Panc1 (cell line): Measurements from ENCODE around the gene ATOSB.

ENCODE experiments used
- POLR2AphosphoS5 ChIP-seq: IDR thresholded peaks from 2 replicates; pipeline ENCODE4 v1.6.1; 2012; ENCODE audit warnings: mild to moderate bottlenecking, low read depth, low read length, moderate library complexity
- REST ChIP-seq, 2 experiments: IDR thresholded peaks; 2 replicates each; pipeline ENCODE4 v1.6.1; 2011 to 2012; ENCODE audit warnings: low read depth in 2 of 2, control low read depth in 1 of 2, low read length in 1 of 2, mild to moderate bottlenecking in 1 of 2, moderate library complexity in 1 of 2; ENCODE audit not compliant: insufficient read depth in 1 of 2
- SIN3A ChIP-seq: IDR thresholded peaks from 2 replicates; pipeline ENCODE4 v1.6.1; 2012; ENCODE audit warnings: low read depth, mild to moderate bottlenecking, low read length, moderate library complexity, borderline replicate concordance; ENCODE audit not compliant: insufficient read depth
- TF ChIP-seq, protein P1 (sequence below): fragments of 450-650 bp; IDR thresholded peaks from 2 replicates; pipeline ENCODE4 v1.5.1; 2017; ENCODE audit warnings: mild to moderate bottlenecking

DNA sequence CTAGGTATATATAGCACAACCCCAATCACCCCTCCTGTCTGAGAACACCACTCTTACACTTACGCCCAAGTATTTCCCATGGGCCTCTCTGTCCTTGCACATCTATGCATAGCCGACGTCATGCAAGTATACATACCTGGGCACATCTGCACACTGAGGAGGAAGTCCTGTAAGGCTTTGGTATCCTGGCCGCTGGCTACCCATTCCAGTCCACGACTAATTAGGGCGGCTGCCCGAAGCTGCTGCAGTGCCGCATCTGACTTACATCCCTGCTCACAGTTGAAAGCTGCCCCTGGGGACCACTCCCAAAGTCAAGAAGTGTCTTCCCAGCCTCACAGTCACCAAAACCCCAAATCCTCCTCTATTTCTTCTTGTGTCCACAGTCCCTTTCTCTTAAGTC lies 40.9 kb downstream of the ATOSB start:
- TF ChIP-seq, protein P1, sequence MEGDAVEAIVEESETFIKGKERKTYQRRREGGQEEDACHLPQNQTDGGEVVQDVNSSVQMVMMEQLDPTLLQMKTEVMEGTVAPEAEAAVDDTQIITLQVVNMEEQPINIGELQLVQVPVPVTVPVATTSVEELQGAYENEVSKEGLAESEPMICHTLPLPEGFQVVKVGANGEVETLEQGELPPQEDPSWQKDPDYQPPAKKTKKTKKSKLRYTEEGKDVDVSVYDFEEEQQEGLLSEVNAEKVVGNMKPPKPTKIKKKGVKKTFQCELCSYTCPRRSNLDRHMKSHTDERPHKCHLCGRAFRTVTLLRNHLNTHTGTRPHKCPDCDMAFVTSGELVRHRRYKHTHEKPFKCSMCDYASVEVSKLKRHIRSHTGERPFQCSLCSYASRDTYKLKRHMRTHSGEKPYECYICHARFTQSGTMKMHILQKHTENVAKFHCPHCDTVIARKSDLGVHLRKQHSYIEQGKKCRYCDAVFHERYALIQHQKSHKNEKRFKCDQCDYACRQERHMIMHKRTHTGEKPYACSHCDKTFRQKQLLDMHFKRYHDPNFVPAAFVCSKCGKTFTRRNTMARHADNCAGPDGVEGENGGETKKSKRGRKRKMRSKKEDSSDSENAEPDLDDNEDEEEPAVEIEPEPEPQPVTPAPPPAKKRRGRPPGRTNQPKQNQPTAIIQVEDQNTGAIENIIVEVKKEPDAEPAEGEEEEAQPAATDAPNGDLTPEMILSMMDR, result no peak
- TF ChIP-seq POLR2AphosphoS5 (no peak), REST (IDR thresholded peaks at IDR 0.05; ENCODE audit: insufficient read depth in 1 of 2, low read depth in 2 of 2, low read length in 1 of 2) (no peak), SIN3A (no peak)
